H1 (cell line): ENCODE data around the gene ARID1B.

ENCODE experiments used
- CBX8 ChIP-seq: fragments of 300-800, 300-1000 bp; sonication (generic); IDR thresholded peaks from 2 replicates; pipeline ENCODE4 v1.7.1; 2016; ENCODE audit warnings: low read depth, low read length, borderline replicate concordance
- CHD2 ChIP-seq: IDR thresholded peaks from 2 replicates; pipeline ENCODE4 v1.6.1; 2012; ENCODE audit warnings: low read length, improper control_type of control experiment
- CREB1 ChIP-seq: IDR thresholded peaks from 2 replicates; pipeline ENCODE4 v1.6.1; 2012; ENCODE audit warnings: inconsistent platforms
- CTCF ChIP-seq, 3 experiments: IDR thresholded peaks; 1 replicate in 2 of 3; 2 replicates in 1 of 3; pipeline versions ENCODE4 v1.5.1 to v1.6.1; 2011; ENCODE audit warnings: low read length in 3 of 3, mild to moderate bottlenecking in 3 of 3, inconsistent platforms in 2 of 3, low read depth in 1 of 3, moderate library complexity in 1 of 3; ENCODE audit not compliant: insufficient read depth in 1 of 3; ENCODE audit errors: control extremely low read depth in 1 of 3
- POLR2A ChIP-seq, 2 experiments: IDR thresholded peaks; 1 replicate in 1 of 2; 2 replicates in 1 of 2; pipeline ENCODE4 v1.6.1; 2011; ENCODE audit warnings: low read depth in 2 of 2, low read length in 2 of 2, mild to moderate bottlenecking in 2 of 2; ENCODE audit errors: control extremely low read depth in 1 of 2
- POLR2AphosphoS5 ChIP-seq: IDR thresholded peaks from 2 replicates; pipeline ENCODE4 v1.6.1; 2011; ENCODE audit warnings: low read depth, low read length
- SP1 ChIP-seq: IDR thresholded peaks from 2 replicates; pipeline ENCODE4 v1.6.1; 2011; ENCODE audit warnings: low read depth, low read length
- YY1 ChIP-seq: IDR thresholded peaks from 2 replicates; pipeline ENCODE4 v1.6.1; 2011; ENCODE audit warnings: low read depth, mild to moderate bottlenecking, low read length
- ZNF274 ChIP-seq: IDR thresholded peaks from 2 replicates; pipeline ENCODE4 v1.7.0; 2012; ENCODE audit warnings: low read length, borderline replicate concordance; ENCODE audit errors: extremely low read depth
- TF ChIP-seq, protein P1 (sequence below): IDR thresholded peaks from 2 replicates; pipeline ENCODE4 v1.6.1; 2012; ENCODE audit warnings: inconsistent platforms

DNA sequence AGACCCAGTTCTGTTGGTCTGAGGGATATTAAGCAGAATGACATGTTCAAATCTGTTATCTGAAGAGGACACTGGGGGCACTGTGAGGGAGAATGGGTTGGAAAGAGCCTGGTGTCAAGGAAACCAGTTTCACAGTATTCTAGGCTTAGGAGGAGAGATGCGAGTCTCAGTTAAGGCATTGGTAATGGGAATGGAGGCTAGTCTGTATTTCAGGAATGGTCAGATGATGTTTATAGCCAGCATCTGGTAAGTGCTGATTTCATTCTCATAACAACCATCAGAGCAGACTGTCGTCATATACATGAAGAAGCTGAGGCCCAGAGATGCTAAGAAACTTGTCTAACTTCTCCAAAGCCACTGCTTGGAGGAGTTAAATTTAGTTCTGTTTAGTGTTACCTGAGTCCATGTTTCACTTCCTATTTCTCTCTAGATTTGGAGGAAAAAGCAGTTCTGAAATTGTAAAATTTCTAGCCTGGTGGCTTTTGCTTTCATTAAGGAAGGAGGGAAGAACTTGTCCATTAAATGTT lies 242.0 kb downstream of the ARID1B start:
- peak in 1 of 3 experiments; percentile 37; a peak in 1 of 4 replicates for TF ChIP-seq CTCF (IDR thresholded peaks at IDR 0.05; ENCODE audit: control extremely low read depth in 1 of 3, insufficient read depth in 1 of 3, low read depth in 1 of 3, low read length in 3 of 3)
- TF ChIP-seq POLR2A (IDR thresholded peaks at IDR 0.05; ENCODE audit: control extremely low read depth in 1 of 2, low read depth in 2 of 2, low read length in 2 of 2): no peak
- no peak for TF ChIP-seq SP1
- no peak for TF ChIP-seq CHD2
- no peak for TF ChIP-seq POLR2AphosphoS5
- no peak for TF ChIP-seq ZNF274
- TF ChIP-seq YY1: no peak
- no peak for TF ChIP-seq CBX8
- no peak for TF ChIP-seq CREB1
- TF ChIP-seq, protein P1, sequence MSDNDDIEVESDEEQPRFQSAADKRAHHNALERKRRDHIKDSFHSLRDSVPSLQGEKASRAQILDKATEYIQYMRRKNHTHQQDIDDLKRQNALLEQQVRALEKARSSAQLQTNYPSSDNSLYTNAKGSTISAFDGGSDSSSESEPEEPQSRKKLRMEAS: no peak
